Activated T-helper 1 cell treated with Interleukin-2 at 50 U/mL for 16 hours (primary cell): ENCODE measurements around the gene EWSR1.
"Not testable (repeated sequence)": the region's sequence is repeated elsewhere in the genome, so short reads cannot be mapped to it uniquely, and the experiment has no call there.

Experiments
- DNase-seq: peaks from one replicate; pipeline ENCODE4 v3.0.0-alpha.2; 2020; ENCODE audit warnings: low read depth

EWSR1 gene

DNA sequence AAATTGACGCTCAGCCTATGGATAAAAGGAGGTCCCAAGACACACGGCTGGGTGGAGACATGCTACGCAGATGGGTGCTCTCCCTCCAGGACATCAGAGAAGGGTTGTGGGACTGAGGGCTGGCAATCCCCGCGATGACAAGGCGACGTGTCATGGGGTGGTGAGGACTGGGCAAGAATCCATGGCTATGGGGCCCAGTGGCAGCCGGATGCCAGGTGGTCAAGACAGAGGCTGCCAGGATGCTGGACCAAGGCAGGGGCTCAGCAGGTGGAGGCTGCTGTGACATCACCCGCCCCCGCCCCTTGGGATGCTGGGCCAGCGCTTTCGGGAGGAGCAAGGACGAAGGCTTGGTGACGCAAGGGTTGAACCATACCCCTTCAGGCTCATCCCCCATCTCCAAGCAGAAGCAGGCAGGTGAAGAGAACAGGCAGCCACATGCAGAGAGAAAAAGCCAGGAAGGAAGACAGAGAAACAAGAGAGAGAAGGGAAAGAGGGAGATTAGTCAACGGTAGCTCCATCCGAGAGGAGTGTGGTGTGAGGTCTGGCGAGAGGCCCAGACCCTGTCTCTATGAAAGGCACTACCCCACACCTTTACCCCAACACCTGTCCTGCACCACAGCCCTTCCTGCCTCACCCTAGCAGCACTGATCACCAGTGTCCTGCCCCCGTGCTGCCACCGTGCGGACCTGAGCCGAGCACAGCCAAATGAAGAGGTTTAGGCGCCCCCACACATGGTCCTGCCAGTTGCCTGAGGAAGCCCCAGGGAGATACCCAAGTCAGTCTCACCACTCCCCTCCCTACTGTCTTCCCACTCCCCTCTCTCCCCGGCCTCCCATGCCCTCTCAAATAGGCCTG lies 71.5 kb downstream of the EWSR1 start:
- DNase-seq, result no peak

DNA sequence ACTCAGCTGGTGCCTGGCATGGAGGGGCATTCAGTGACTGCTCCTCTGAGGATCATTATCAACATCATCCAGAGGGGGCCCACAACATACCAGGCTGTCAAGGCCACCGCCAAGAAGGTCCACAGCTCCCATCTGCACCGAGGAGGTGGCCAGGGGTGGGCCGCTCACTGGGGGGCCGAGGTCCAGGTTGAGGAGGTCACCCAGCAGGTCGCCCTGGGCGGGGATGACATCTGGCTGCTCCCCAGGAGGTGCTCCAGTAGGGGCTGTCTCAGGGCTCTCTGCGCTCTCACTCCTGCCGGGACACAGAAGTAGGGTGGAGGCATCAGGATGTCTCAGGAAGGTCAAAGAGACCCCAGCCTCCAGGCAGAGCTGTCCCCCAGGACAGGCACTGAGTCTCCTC lies 72.5 kb downstream of the EWSR1 start:
- DNase-seq, result no peak

DNA sequence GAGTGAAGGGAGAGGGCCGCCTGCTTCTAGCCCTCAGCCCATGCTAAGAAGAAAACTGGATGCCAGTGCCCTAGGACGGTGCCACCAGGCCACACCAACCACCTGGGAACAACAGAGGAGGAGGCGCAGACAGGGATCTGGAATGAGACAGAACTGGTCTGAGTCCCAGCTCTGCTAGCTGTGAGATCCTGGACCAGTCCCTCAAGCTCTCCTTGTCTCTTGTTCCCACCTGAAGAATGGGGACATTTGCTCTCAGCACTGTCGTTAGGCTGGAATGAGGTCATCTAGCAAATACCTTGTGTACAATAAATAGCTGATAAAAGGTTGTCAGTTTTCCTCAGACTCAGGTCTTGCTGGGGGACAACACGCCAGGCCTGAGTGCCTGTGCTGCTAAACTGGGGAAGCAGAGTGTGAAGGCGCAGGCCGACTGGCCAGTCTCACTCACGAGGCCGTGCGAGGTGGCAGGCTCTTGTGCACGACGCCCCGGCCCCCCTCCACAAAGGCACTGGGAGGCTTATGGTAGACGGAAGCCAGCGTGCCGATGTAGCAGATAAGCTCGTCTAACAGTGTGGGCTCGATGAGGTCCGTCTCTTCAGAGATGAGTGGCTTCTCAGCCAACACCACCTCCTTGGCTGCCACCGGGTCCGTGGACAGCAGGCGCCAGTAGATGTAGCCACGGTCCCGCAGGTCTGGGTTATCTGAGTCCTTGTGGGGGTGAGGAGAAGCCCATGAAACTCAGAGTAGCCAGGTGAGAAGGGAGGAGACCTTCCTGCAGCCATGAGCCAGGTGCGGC lies 73.2 kb downstream of the EWSR1 start:
- DNase-seq, result no peak

DNA sequence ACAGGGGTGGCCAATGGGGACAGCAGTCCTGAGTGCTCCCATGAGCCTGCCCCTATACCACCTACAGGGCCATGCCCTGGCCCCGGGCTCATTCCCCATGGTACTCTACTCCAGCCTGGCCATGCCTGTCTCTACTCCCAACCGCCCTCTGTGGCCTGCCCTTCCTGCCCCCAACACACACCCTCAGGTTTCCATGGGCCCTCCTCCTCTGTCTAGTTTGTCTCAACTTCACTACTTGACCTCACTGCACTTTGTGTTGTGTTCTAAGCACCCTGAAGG lies 73.7 kb downstream of the EWSR1 start:
- no peak for DNase-seq

DNA sequence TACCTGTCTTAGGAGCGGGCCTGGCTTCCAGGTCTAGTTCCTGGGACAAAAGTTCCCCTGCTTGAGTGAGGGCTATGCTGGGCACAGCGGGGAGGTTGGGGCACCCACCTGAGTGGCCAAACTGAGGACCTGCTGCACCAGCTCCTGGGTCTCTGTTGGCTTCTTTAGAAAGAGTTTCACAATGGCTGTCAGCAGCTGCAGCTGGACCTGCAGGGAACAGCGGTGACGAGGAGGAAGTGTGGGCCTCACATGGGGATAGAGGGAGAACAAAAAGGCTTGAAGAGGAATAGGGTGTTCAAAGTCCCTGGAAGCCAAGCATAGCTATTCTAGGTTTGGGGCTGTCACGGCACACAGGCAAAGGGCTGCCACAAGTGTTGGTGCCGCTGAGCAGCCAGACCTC lies 74.1 kb downstream of the EWSR1 start:
- no peak for DNase-seq

DNA sequence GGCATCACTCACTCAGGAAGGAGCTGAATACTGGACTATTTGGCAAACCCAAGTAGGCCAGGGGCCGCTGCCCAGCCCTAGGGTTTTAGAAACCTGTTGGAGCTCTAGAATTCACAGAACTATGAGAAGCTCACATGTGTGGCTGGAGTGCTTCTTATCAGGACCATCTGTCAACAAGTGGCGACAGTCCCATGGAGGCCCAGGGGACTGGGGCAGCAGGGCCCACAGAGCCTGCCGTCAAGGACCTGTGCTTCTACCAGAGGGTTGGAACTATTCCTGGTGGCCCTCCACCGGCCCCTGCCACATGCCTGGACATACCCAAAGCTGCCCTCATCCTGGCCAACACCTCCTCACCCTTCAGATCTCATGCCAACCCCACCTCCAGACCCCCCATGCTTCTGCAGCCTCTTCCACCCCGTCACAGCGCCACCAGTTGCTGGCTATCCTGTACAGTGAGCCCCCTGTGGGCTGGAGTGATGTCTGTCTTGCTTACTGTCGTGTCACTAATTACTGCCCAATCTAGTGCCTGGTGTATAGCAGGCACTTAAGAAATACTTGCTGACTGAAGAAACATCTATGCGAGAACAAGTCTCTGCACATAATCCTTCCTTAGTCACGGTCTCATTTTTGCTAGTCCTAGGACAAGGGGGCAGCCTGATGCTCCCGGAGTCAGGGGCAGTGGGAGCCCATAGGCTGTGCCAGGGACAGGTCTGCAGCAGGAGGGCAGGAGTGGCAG lies 74.7 kb downstream of the EWSR1 start:
- DNase-seq, result no peak

DNA sequence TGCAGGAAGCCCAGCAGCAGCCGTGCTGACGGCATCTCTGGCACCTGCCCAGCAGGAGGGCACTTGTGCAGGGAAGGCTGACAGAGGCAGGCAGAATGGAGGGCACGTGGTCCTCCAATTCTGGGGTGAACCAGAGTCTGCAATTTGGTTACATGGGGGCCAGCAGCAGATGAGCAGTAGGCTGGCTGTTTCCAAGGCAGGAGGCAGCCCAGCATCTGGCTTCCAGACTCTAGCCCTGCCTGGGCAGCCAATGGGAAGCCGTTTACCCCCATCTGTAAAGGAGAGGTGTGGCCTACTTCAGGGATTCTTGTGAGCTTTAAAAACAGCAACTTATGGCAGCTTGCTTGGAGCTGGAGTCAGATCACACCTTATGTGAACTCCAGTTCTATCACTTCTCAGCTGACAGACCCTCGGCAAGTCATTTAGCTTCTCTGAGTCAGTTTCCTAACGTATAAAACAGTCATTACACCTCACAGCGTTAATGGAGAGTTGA lies 75.3 kb downstream of the EWSR1 start:
- no peak for DNase-seq

DNA sequence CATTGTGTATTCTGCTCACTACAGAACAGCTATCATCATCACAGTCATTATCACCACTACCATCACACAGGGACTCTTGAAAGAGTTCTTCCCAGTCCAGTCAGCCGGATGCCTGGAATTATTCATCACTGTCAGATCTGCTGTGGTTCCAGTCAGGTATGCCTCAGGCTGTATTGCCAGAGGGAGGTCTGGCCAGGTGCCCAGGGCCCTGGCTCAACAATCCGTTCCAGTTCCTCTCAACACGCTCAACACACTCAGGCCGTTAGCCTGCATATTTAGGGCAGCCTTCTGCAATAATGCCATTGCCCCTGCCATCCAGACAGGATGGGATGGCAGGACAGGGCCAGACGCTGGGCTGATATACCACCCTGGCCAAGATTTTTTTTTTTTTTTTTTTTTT lies 76.1 kb downstream of the EWSR1 start:
- DNase-seq, result no peak

DNA sequence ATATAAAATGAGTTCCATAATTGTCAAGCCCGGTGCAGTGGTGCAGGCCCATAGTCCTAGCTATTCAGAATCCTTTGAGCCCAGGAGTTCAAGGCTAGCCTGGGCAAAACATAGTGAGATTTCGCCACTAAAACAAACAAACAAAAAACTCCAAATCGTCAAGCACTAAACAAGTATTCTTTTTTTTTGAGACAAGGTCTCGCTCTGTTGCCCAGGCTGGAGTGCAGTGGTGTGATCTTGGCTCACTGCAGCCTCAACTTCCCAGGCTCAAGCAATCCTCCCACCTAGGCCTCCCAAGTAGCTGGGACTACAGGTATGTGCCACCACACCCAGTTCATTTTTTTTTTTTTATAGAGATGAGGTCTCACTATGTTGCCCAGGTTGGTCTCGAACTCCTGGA lies 76.8 kb downstream of the EWSR1 start:
- not testable (repeated sequence) for DNase-seq

DNA sequence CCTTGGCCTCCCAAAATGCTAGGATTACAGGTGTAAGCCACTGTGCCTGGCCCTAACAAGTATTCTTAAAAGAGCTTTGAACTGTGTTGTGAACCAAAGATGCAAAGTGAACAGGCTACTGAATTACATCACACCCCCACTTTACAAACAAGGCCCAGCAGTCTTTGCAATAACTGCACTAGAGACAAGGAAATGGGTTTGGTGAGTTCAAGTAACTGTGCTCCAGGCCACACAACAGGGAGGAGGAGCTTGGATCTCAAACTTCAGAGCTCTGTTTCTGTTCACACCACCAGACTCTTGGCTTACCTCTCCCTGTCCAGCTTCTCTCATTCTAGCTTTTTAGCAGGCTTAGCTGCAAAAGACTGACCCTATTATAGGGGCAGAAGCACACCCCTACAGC lies 77.9 kb downstream of the EWSR1 start:
- no peak for DNase-seq

DNA sequence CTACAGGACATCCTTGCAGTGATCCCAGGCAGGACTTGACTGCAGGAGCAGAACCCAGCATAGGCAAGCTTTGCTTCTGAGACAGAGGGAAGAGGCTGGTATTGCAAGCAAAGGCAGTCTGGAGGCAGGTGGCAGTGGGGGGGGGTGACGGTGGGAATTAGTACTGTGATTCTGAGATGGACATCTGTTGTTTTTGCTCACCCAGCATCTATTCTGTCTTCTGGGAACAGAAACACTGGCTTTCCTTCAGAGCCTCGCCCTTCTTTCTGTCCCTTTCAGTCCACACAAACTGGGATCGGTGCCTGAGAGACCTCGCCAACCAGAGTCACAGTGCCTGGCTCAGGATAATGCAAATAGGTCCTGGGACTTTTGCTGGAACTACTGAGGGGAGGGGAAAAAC lies 78.6 kb downstream of the EWSR1 start:
- DNase-seq, result no peak

DNA sequence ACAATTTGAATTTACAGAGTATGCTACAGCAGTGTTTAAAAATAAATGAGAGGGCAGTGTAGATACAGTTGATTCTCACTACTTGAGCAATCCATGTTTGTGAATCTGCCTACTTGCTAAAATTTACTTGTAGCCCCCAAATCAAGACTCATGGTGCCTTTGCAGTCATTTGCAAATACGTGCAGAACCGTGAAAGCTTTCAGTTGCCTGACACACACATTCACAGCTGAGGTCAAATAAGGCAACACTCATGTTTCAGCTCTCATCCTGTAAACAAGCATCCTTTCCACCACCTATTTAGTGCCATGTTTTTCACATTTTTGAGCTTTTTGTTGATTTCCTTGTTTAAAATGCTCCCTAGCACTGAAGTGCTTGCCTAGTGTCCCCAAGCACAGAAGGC lies 80.0 kb downstream of the EWSR1 start:
- no peak for DNase-seq

DNA sequence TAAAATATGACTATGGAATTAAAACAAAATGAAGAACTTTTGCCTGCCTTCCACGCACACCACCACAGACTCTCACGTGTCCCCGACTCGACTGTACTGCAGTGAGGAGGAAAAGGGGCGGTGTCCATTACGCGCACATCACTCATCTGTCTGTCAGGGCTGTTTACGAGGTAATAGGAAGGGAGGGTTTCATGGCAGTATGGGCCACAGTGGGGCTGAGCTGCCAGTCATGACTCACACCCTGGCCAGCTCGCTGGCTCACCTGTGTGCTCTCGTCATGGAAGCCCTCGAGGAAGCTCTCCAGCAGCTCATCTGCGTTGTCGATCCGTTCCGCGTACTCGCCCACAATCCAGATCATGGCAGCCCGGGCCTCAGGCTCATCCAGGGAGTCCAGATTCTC lies 80.9 kb downstream of the EWSR1 start:
- no peak for DNase-seq
